Naive thymus-derived CD4-positive, alpha-beta T cell (primary cell): Measurements from ENCODE around the gene HAGH. TPM values are rescaled to one million over a fixed set of nuclear protein-coding genes. Genes with fewer than 3 reads are reported as not detected.

Source experiments
- ATAC-seq: fragments of 150-1000 bp; cut with Tn5 transposase; 2 replicates; pipeline ENCODE4 v1.10.0; 2021; ENCODE audit warnings: mild to moderate bottlenecking, moderate library complexity
- CTCF ChIA-PET: fragments of 350-600 bp; sonication (Branson Sonifier 250); formaldehyde crosslinking; loops from one replicate; lab custom pipeline; 2021; ENCODE audit warnings: antibody characterized with exemption; lab: Charles Lee
- POLR2A ChIA-PET: fragments of 350-600 bp; sonication (Branson Sonifier 250); formaldehyde crosslinking; loops from one replicate; lab custom pipeline; 2021; ENCODE audit warnings: antibody characterized with exemption, inconsistent platforms; lab: Charles Lee
- DNase-seq, 9 donors: peaks; one replicate each; pipeline versions ENCODE4 v3.0.0 to v3.0.0-alpha.2; 2020 to 2022; ENCODE audit warnings: mixed read lengths in 1 of 9
- H3K27ac ChIP-seq: one replicate; pipeline ENCODE4 v1.7.0; 2013; ENCODE audit warnings: mild to moderate bottlenecking, low read depth, low read length, moderate library complexity
- H3K27me3 ChIP-seq, 2 donors: one replicate each; pipeline ENCODE4 v1.7.0; 2013; ENCODE audit warnings: low read length in 2 of 2, mild to moderate bottlenecking in 2 of 2, moderate library complexity in 2 of 2; ENCODE audit not compliant: control insufficient read depth in 2 of 2, insufficient read depth in 2 of 2
- H3K36me3 ChIP-seq, 3 experiments: 1 replicate in 2 of 3; 2 replicates in 1 of 3; pipeline ENCODE4 v1.7.0; 2013; ENCODE audit warnings: low read length in 3 of 3, mild to moderate bottlenecking in 3 of 3, moderate library complexity in 1 of 3; ENCODE audit not compliant: insufficient read depth in 3 of 3, control insufficient read depth in 2 of 3
- H3K4me1 ChIP-seq, 2 donors: one replicate each; pipeline ENCODE4 v1.7.0; 2013; ENCODE audit warnings: low read length in 2 of 2, mild to moderate bottlenecking in 2 of 2, moderate library complexity in 1 of 2; ENCODE audit not compliant: control insufficient read depth in 2 of 2, insufficient read depth in 2 of 2
- H3K4me3 ChIP-seq: 2 replicates; pipeline ENCODE4 v1.7.0; 2013; ENCODE audit warnings: mild to moderate bottlenecking, low read length
- H3K9me3 ChIP-seq, 3 experiments: 1 replicate in 2 of 3; 2 replicates in 1 of 3; pipeline ENCODE4 v1.7.0; 2013; ENCODE audit warnings: low read length in 3 of 3; ENCODE audit not compliant: control insufficient read depth in 2 of 3
- H3K27ac Mint-ChIP-seq, 9 donors: one replicate each; pipeline ENCODE4 v1.8.0; 2020 to 2022; ENCODE audit warnings: mixed read lengths in 9 of 9, mild to moderate bottlenecking in 8 of 9, moderate library complexity in 5 of 9, inconsistent platforms in 2 of 9
- H3K27me3 Mint-ChIP-seq, 5 donors: one replicate each; pipeline ENCODE4 v1.8.0; 2021 to 2022; ENCODE audit warnings: mixed read lengths in 5 of 5, mild to moderate bottlenecking in 1 of 5
- H3K36me3 Mint-ChIP-seq, 5 donors: one replicate each; pipeline ENCODE4 v1.8.0; 2020 to 2022; ENCODE audit warnings: mixed read lengths in 5 of 5, mild to moderate bottlenecking in 3 of 5, inconsistent platforms in 1 of 5
- H3K4me1 Mint-ChIP-seq, 7 donors: one replicate each; pipeline ENCODE4 v1.8.0; 2020 to 2022; ENCODE audit warnings: mixed read lengths in 7 of 7, mild to moderate bottlenecking in 3 of 7, inconsistent platforms in 1 of 7
- H3K4me3 Mint-ChIP-seq, 10 donors: one replicate each; pipeline ENCODE4 v1.8.0; 2020 to 2022; ENCODE audit warnings: mild to moderate bottlenecking in 10 of 10, mixed read lengths in 10 of 10, moderate library complexity in 6 of 10, inconsistent platforms in 2 of 10
- H3K9me3 Mint-ChIP-seq, 11 donors: one replicate each; pipeline ENCODE4 v1.8.0; 2020 to 2022; ENCODE audit warnings: mixed read lengths in 11 of 11, mild to moderate bottlenecking in 4 of 11, inconsistent platforms in 1 of 11, moderate library complexity in 1 of 11
- intact Hi-C, 2 donors: fragments of 100-400 bp; cut with micrococcal nuclease; formaldehyde crosslinking; loops; one replicate each; pipeline ENCODE4 v1.15.1; 2023
- polyA plus RNA-seq, 2 donors: library from polyadenylated mRNA; unstranded; fragments of 300-500 nt; fragmentation: Illumina TruSeq; gene quantifications; one replicate each; pipeline ENCODE4 v1.2.3, GENCODE V29; 2021
- total RNA-seq, 6 experiments: library from RNA in 5 of 6; stranded (reverse) in 5 of 6; gene quantifications; 1 replicate in 5 of 6; 2 replicates in 1 of 6; pipeline ENCODE4 v1.2.3 and lab custom pipeline; 2021 to 2026

Gene HAGH
- total and polyA plus RNA-seq, 7 experiments from 2014 or later = 39.4 to 72.9 (median 48.9) TPM

DNA sequence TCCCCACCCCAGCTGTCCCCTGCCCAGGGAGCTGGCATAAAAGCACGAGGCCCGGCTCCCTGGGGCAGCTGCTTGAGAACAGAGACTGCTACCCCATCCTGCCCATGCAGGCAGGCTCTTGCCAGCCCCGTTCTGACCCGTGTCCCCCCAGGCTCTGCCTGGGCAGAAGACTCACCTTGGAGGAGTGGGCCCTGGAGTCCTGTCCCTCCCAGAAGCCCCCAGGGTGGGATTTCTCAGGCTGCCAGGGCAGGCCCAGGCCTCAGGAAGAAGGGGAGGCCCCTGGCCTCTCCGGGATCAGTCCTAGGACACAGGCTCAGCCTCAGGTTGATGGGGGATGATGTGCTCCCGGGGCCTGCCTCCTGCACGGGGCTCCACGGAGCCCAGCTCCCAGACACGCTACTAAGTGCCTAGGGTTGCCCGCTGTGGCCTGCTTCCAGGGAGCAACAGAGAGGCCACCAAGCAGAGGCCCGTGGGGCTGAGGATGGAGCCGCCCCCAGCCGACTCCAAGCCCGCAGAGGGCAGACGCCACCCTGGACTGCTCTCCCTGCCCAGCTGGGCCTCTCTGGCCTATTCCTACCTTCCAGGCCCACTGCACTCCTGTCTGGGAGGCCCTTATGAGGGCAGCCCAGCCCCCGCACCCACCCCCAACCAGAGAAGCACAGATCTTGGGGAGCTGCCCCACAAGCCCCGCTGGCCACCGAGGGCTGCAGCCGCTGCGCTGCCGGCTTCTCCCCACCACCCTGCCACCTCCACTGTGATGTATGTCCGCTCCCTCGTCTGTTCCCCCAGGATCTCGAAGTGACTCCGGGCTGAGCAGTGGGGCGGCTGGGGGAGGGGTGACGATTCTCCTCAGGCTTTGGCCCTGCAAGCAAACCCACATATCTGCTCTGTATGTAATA is 57.0 kb downstream of the HAGH start:
- Histone ChIP-seq H3K36me3 (peaks cover 0 to 50% (median 0%) of the 10 kb centered on the region in 3 experiments), H3K27ac (peak overlapping the region; percentile 85), H3K27me3 (no peaks in the 10 kb centered on the region), H3K4me1 (peaks cover 13 to 21% of the 10 kb centered on the region in 2 donors), H3K9me3 (no peaks in the 10 kb centered on the region), H3K4me3 (no peak overlapping the region)
- DNase-seq (no peak), ATAC-seq (no peak)
- Mint-ChIP-seq H3K4me3 (peak overlapping the region; percentile 37 to 98 (median 80)), H3K4me1 (peaks cover 8 to 20% (median 13%) of the 10 kb centered on the region in 7 donors), H3K27me3 (peaks cover 0 to 2% (median 0%) of the 10 kb centered on the region in 5 donors), H3K9me3 (peaks cover 0 to 3% (median 0%) of the 10 kb centered on the region in 11 donors), H3K36me3 (peaks cover 0 to 9% (median 0%) of the 10 kb centered on the region in 5 donors), H3K27ac (peak overlapping the region in 7 of 9 donors; percentile 21 to 83 (median 70))
- ChIA-PET POLR2A (interaction anchor here (1.4 to 7.9 kb wide), 2 partner anchors 8 to 12 kb away, joined by 5 to 93 read pairs; partner anchors contain the start of genes NUBP2 and SPSB3), CTCF (interaction anchor here (0.7 to 3.3 kb wide), 3 partner anchors 13 to 71 kb away, joined by 3 to 13 read pairs (median 3); partner anchors contain the start of genes NUBP2 and SPSB3)
- intact Hi-C loops = loop anchor here (2.0 to 10.0 kb wide), 4 partner anchors 237 to 498 kb away; partner anchors contain the start of genes RNPS1 (in 1 of the 2), TMEM204 (in 1 of the 2) and UBE2I (in 1 of the 2)

DNA sequence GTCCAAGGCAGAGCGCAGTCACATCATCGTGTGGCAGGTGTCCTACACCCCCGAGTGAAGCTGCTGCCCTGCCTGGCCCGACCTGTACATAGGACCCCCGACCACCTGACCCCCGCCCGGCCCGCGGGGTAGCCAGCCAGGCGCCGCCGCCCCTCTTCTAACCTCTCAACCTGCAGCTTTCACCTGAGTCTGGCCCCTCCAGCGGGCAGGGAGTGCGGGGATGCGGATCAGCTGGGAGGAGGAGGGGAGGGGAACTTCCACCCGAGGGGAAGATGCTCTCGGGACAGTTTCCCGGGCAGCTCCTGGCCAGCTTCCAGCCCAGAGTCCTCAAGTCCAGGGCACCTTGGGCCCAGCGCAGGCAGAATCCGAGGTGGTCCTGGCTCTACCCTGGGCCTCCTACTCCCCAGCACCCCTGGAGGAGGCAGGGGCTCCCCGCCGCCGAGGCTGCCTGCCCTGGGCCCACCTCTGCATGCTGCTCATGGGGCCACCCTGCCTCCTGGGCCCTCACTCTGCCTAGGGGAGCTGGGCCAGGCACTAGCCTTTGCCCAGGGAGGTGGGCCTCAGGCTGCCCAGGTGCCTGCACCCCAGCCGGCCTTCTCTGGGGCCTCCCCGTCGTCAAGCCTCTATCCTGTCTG is 57.7 kb downstream of the HAGH start:
- ChIA-PET CTCF (no interaction called here), POLR2A (interaction anchor here (1.4 to 7.9 kb wide), 2 partner anchors 9 to 13 kb away, joined by 5 to 93 read pairs; partner anchors contain the start of genes NUBP2 and SPSB3)
- peaks cover 0 to 3% (median 0%) of the 10 kb centered on the region in 11 donors for H3K9me3 Mint-ChIP-seq
- Histone ChIP-seq H3K27ac (no peak overlapping the region), H3K4me3 (no peak overlapping the region), H3K36me3 (peaks cover 0 to 57% (median 0%) of the 10 kb centered on the region in 3 experiments), H3K9me3 (no peaks in the 10 kb centered on the region), H3K27me3 (no peaks in the 10 kb centered on the region), H3K4me1 (peaks cover 5 to 14% of the 10 kb centered on the region in 2 donors)
- no peak for ATAC-seq
- peak overlapping the region in 1 of 10 donors; percentile 21 for H3K4me3 Mint-ChIP-seq
- peaks cover 0 to 2% (median 0%) of the 10 kb centered on the region in 5 donors for H3K27me3 Mint-ChIP-seq
- peaks cover 8 to 18% (median 13%) of the 10 kb centered on the region in 7 donors for H3K4me1 Mint-ChIP-seq
- peaks cover 0 to 9% (median 0%) of the 10 kb centered on the region in 5 donors for H3K36me3 Mint-ChIP-seq
- DNase-seq = no peak
- intact Hi-C loops = no loop called here
- peak overlapping the region in 1 of 9 donors; percentile 33 for H3K27ac Mint-ChIP-seq

DNA sequence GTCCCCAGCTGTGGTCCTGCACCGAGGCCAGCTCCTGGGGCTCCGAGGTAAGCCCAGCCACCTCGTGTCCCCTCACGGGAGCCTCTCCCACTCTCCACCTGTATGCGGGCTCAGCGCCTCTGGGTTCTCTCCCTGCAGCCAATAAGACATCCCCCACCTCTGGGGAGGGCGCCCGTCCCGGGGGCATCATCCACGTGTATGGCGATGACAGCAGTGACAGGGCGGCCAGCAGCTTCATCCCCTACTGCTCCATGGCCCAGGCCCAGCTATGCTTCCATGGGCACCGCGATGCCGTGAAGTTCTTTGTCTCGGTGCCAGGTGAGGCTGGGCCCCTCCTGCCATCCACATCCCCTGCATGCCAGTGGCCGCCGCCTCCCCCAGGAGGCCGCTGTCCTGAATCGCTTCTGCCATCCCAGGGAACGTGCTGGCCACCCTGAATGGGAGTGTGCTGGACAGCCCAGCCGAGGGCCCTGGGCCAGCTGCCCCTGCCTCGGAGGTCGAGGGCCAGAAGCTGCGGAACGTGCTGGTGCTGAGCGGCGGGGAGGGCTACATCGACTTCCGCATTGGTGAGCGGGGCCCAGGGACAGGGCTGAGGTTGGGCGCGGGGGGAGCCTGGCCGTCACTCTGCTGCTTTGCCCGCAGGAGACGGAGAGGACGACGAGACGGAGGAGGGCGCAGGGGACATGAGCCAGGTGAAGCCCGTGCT is 58.4 kb downstream of the HAGH start:
- Mint-ChIP-seq H3K27me3 (peaks cover 0 to 2% (median 0%) of the 10 kb centered on the region in 5 donors), H3K4me1 (peaks cover 8 to 16% (median 12%) of the 10 kb centered on the region in 7 donors), H3K27ac (peak overlapping the region in 2 of 9 donors; percentile 54 to 71), H3K4me3 (no peak overlapping the region), H3K9me3 (peaks cover 0 to 3% (median 0%) of the 10 kb centered on the region in 11 donors), H3K36me3 (peaks cover 0 to 9% (median 0%) of the 10 kb centered on the region in 5 donors)
- peak in 1 of 9 donors; percentile 12 for DNase-seq
- CTCF ChIA-PET = no interaction called here
- H3K27me3 ChIP-seq = no peaks in the 10 kb centered on the region
- intact Hi-C loops = no loop called here
- no peak overlapping the region for H3K4me3 ChIP-seq
- H3K4me1 ChIP-seq = peaks cover 3 to 11% of the 10 kb centered on the region in 2 donors
- POLR2A ChIA-PET = interaction anchor here (1.4 to 7.9 kb wide), 2 partner anchors 9 to 13 kb away, joined by 5 to 93 read pairs; partner anchors contain the start of genes NUBP2 and SPSB3
- no peak overlapping the region for H3K27ac ChIP-seq
- peaks cover 0 to 57% (median 0%) of the 10 kb centered on the region in 3 experiments for H3K36me3 ChIP-seq
- no peak for ATAC-seq
- H3K9me3 ChIP-seq = no peaks in the 10 kb centered on the region

DNA sequence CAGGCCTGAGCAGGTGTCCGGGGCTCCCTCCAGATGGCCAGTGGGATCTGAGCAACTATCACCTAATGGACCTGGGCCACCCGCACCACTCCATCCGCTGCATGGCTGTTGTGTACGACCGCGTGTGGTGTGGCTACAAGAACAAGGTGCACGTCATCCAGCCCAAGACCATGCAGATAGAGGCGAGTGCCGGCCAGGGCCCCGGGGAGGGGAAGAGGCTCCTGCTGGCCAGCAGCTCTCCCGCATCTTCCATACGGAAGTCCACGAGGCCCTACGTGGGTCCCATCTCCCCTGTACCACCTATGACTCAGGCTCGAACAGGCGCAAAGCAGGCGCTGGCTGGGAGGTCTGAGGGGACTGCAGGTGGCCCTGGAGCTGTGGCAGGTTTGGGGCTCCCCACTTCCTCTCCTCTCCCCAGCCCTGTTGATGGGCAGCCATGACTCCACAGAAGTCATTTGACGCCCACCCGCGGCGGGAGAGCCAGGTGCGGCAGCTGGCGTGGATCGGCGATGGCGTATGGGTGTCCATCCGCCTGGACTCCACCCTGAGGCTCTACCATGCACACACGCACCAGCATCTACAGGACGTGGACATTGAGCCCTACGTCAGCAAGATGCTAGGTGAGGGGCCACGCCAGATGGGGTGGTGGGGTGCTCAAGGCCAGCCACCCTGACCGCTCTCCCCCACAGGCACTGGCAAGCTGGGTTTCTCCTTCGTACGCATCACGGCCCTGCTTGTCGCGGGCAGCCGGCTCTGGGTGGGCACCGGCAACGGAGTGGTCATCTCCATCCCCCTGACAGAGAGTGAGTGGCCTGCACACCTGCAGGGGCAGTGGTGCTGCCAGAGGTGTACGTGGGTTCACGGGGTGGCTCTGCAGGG is 59.3 kb downstream of the HAGH start:
- Histone ChIP-seq H3K9me3 (no peaks in the 10 kb centered on the region), H3K4me1 (peaks cover 3 to 11% of the 10 kb centered on the region in 2 donors), H3K4me3 (no peak overlapping the region), H3K27ac (no peak overlapping the region), H3K36me3 (peaks cover 0 to 60% (median 0%) of the 10 kb centered on the region in 3 experiments), H3K27me3 (no peaks in the 10 kb centered on the region)
- no peak overlapping the region for H3K4me3 Mint-ChIP-seq
- no peak for DNase-seq
- intact Hi-C loops = no loop called here
- CTCF ChIA-PET = no interaction called here
- H3K4me1 Mint-ChIP-seq = peaks cover 7 to 14% (median 12%) of the 10 kb centered on the region in 7 donors
- H3K27me3 Mint-ChIP-seq = peaks cover 0 to 2% (median 0%) of the 10 kb centered on the region in 5 donors
- POLR2A ChIA-PET = interaction anchor here (0.6 to 7.9 kb wide), 2 partner anchors 14 to 117 kb away, joined by 3 to 93 read pairs; partner anchors contain the start of genes NUBP2 and SPSB3
- peaks cover 0 to 3% (median 0%) of the 10 kb centered on the region in 11 donors for H3K9me3 Mint-ChIP-seq
- ATAC-seq = no peak
- H3K36me3 Mint-ChIP-seq = peaks cover 0 to 8% (median 0%) of the 10 kb centered on the region in 5 donors
- H3K27ac Mint-ChIP-seq = peak overlapping the region in 1 of 9 donors; percentile 25

DNA sequence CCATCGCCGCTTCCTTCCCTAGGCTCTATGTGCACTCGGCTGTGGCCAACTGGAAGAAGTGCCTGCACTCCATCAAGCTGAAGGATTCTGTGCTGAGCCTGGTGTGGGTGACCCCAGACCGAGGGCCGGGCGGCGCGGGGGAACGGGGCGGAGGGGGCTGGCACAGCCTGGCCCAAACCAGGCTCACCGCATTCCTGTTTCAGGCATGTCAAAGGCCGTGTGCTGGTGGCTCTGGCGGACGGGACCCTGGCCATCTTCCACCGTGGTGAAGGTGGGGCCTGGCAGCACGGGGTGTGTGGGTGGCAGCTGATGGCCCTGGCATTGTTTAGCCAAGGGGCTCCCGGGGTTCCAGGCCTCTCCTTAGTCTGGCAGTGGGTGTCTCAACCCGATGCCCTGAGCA is 59.9 kb downstream of the HAGH start:
- H3K36me3 ChIP-seq = peaks cover 0 to 67% (median 0%) of the 10 kb centered on the region in 3 experiments
- ATAC-seq = no peak

More for the DNA sequence above, 59.9 kb downstream of the HAGH start:
- no peak for DNase-seq
- no peaks in the 10 kb centered on the region for H3K27me3 Mint-ChIP-seq
- no peak overlapping the region for H3K27ac ChIP-seq
- no peaks in the 10 kb centered on the region for H3K9me3 ChIP-seq
- H3K27me3 ChIP-seq = no peaks in the 10 kb centered on the region
- no peak overlapping the region for H3K4me3 ChIP-seq
- no peak overlapping the region for H3K27ac Mint-ChIP-seq
- peaks cover 3 to 6% of the 10 kb centered on the region in 2 donors for H3K4me1 ChIP-seq
- peaks cover 0 to 2% (median 0%) of the 10 kb centered on the region in 5 donors for H3K36me3 Mint-ChIP-seq
- no peak overlapping the region for H3K4me3 Mint-ChIP-seq
- H3K4me1 Mint-ChIP-seq = peaks cover under 1 to 8% (median 5%) of the 10 kb centered on the region in 7 donors
- H3K9me3 Mint-ChIP-seq = no peaks in the 10 kb centered on the region
- POLR2A ChIA-PET = no interaction called here
- CTCF ChIA-PET = no interaction called here
- intact Hi-C loops = no loop called here
